Kidney tubule cell (primary cell): ENCODE measurements around the gene OR7D2.
"Not testable (repeated sequence)": the region's sequence is repeated elsewhere in the genome, so short reads cannot be mapped to it uniquely, and the experiment has no call there.

Experiments used
- DNase-seq: peaks from one replicate; pipeline ENCODE4 v3.0.0-alpha.2; 2018; ENCODE audit warnings: low spot score

The OR7D2 gene

DNA sequence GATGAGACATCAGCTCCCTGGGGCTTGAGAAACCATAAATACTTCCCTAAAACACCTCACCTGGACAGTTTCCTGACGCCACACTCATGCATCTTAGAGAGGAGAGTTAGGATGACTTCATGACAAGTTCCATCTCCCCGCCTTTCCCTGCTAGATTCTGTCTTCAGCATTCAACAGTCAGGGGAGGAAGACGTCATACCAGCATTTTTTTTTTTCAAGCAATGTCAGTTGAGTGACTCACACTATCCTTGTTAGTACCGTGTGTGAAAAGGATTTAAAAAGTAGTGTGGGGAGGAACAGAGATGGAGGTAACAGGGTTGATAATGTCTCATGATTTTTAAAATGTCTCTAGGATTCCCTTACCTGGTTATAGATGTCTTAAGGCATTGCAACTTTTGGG, at the start of gene OR7D2:
OR7D2 (plus strand) TSS at position 79 of the 400 bp plus-strand sequence. CDS start 6,803 bp downstream, outside the sequence.
- no peak for DNase-seq

DNA sequence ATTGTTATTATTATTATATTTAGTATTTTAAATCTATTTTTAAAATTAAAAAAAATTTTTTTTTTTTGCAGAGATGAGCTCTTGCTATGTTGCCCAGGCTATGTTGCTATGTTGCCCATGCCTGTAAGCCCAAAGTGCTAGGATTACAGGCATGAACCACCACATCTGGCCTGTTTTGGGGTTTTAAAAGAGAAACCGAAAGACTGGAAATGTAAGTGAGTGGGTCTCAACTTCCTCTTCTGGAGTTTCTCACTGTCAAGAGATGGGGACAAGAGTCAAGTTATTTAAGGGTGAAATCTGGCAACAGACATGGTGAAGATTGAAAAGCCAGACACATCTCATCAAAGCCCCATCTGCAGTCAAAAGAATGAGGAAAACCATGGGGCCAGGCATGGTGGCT, 47.8 kb upstream of the OR7D2 start:
- no peak for DNase-seq

DNA sequence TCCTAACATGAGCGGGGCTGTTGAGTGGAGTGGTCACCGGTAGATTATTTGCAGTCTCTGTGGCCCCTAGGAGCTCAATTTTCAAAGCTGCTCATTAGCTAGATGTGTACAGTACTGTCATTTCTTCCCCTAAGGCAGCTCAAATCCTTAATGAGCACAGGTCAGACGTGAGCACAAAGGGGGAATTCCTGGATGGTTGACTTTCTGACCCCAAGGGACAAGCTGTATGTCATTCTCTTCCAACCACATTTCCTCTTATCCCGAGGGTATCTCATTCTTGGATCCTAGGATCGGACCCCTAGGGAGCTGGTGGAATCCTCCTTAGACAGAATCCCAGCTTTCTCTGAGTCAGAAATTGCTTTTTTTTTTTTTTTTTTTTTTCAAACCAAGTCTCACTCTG, 46.4 kb upstream of the OR7D2 start:
- DNase-seq = no peak

DNA sequence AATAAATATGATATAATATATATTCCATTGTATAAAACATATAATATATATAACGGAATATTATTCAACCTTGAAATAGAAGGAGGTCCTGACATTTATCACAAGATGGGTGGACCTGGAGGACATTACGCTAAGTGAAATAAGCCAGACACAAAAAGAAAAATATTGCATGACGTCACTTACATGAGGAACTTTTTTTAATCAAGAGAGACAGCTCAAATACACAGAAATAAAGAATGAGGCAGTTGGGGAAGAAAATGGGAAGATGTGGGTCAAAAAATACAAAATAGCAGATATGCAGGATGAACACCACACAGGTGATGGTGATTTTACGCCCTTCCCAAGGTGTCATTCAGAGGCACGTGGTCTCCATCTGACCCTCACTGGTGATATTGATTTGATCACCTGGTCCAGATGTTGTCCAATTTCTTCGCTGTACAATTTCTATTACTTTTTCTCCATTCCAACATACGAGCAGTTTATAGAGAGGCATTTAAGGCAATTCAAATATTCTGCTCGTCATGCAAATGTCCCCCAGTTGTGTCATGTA, 39.1 kb upstream of the OR7D2 start:
- DNase-seq = no peak

DNA sequence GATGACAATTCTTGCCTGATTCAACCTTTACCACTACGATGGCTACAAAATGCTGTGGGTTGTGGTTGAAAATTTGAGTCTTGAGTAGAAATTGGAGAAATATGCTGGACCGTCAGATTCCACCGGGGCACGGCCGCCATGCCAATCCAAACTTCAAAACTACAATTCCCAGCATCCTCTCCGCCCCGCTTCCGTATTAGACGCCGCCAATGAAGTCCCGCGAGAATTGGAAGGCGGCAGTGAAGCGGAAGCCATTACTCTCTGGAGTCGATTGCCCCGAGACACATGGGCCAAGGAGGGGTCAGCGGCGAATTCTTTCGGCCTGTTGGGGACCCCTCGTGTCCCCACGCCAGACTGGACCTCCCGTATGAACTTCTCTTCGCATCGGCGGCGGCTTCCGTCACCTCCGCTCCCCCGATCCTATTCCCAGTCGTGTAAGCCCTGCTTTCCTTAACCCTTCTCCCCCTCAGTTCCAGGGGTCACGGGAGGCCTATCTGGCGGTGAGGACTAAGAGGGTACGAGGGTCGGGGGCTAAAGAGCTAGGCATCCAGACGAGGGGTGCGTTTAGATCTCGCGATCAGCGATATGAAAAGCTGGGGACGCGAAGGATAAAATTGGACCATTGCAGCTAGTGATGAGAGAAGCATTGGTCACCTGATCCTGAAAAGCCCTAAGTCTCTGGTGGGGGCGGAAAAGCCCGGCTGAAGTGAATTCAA, 38.5 kb upstream of the OR7D2 start, which contains the start of gene ZNF317:
ZNF317 (plus strand) TSS at position 239 of the 716 bp plus-strand sequence. CDS start 15,620 bp downstream, outside the sequence.
- peak; percentile 91 for DNase-seq

DNA sequence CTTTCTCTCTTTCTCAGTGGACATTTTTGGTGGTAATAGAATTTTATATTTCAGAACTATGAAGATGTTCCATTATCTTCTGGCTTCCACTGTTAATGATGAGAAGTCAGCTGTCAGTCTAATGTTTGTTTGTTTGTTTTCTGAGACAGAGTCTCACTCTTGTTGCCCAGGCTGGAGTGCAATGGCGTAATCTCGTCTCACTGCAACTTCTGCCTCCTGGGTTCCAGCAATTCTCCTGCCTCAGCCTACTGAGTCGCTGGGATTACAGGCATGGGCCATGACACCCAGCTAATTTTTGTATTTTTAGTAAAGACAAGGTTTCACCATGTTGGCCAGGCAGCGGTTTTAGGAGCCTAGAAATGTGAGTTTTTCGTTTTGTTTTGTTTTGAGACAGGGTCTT, 33.9 kb upstream of the OR7D2 start:
- DNase-seq = no peak

DNA sequence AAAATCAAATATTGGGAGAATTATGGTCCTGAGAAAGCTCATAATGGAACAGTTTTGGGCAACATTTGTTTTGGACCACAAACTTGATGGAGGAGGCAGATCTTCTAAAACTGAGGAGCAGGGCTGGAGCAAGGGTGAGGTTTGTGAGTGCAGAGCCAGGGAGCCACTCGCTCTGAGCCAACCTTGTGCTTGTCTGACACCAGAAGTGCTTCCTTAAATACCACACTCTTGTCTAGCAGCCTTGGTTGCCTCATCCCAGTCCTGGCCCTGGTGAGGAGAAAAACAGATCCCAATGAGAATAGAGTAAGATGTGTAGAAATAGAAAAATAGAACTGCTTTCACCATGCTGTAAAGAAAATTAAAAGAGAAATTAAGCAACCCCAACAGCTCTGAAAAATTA, 31.9 kb upstream of the OR7D2 start:
- DNase-seq = no peak

DNA sequence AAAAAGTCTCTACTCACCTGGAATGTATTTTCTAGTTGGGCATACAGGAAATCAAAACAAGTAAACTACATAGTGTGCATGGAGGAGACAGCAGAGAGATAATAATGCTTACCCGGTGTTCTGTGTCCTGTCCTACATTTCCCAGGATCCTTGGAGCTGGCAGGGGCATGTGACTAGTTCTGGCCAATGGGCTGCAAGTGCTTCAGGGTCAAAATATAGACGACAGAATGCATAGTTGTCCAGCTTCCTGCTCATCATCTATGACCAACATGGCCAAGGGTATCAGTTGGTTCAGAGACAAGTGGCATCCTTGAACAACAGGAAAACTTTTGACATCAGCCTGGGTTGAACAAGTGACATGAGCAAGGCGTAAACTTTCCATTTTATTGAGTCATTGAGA, 30.1 kb upstream of the OR7D2 start:
- DNase-seq = no peak

DNA sequence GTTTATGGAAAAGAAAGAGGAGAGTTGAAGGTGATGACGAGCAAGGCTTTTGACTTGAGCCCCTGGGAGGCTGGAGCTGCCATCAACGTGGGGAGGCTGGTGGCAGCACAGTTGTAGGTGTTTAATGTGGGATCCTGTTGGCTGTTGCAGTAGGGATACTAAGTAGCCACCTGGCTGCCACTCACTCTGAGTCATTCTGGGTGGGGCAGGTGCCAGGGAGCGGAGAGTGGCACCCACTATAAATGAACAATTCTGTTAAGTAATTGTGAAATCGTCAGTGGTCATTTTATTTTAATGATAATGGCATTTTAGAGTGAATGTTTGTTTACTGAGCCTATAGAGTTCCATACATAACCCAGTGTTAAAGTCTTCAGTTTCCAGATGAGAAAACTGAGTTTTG, 28.8 kb upstream of the OR7D2 start:
- no peak for DNase-seq

DNA sequence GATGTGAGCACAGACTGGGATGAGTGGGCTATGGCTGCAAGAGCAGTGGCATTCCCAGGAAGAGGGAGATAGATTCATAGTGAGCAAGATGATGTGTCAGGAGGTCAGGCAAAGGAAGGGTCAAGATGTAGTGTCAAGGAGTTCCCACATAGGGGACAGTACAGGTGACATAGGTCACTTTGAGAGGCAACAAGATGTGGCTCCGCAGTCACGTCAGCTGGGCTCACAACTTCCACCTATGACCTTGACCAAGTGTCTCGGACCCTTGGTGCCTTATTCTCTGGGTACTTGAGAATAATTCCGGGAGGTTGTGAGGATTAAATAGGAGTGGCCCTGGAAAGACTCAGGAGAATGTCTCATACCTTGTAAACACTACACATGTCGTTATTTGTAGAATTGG, 28.1 kb upstream of the OR7D2 start:
- no peak for DNase-seq

DNA sequence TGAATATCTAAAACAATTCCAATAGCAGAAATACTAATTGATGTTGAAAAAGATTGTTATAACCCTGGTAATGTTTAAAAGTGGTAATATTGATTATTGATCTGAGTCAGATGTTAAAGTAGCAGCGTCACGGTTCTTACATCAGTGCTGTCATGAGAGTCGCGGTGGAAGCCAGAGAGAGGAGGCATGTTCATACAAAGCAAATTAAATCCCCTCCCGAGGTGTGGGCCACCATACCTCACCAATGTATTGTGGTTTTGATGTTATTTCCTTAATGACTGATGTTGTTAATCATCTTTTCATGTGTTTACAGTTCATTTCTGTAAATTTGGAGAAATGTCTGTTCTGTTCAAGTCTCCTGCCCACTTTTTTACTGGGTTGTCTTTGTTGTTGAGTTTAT, 27.4 kb upstream of the OR7D2 start:
- no peak for DNase-seq

DNA sequence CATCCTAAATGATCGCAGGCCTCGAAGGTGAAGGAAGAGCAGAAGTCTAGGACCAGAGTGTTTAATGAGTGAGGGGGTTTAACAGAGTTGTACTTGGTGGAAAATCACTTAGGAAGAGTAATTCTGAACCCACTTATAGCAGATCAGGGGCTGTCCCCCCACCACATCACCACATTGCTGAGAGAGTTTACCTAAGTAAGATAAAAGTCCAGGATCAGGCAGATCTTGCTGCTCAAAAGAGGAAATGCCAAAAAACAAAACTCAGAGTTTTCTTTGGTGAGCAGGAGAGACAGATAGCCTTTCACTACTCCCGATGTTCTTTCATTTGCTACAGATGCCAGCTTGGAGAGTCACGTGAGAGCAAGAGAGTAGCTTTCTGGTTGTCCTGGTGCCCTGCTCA, 23.2 kb upstream of the OR7D2 start:
- DNase-seq = no peak

DNA sequence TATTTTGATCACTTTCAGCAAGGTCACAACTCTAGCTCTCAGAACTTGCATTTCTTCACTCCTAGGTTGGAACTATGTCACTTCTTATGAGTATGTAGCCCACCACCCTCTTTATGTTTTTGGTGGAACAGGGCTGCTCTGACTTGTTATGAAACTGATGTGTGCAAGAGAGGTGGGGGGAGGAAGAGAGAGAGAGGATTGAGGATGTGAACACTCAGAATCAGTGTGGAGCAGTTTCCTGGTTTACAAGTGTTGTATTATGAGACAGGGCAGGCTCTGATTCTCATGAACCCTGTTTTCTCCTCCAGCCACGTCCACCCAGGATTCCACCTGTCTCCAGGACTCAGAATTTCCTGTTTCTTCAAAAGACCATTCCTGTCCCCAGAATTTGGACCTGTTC, 22.5 kb upstream of the OR7D2 start:
- DNase-seq = no peak

DNA sequence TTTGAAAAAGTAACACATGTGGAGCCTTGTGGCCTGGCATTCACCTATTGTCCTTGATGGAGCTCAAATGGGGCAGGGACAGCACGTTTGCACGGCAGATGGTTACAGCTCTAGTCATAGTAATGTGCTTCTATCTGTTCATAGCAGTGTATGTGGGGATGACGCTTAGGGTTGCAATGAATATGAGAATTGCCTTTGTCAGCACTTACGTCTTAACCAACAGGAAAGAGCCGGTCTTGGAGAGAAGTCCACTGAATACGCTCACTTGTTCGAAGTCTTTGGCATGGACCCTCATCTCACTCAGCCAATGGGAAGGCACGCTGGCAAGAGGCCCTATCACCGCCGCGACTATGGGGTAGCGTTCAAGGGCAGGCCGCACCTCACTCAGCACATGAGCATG, 18.9 kb upstream of the OR7D2 start:
- no peak for DNase-seq

DNA sequence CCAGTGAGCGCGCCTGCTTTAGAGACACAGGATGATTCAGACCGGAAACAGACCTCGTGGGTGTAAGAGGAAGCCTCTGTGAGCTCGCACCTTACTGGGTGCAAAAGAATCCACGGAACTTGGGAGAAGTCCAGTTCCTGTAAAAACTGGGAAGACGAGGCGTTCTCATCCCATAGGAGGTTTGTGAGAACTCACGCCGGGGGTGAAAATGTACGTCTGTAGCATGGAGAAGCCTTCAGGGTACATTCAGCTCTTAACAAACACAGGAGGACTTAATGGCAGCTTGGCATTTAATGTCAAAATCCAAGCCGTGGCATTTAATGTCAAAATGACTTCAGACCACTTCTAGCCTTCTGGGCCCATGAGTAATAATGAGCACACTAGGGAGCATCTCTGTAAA, 17.4 kb upstream of the OR7D2 start:
- no peak for DNase-seq

DNA sequence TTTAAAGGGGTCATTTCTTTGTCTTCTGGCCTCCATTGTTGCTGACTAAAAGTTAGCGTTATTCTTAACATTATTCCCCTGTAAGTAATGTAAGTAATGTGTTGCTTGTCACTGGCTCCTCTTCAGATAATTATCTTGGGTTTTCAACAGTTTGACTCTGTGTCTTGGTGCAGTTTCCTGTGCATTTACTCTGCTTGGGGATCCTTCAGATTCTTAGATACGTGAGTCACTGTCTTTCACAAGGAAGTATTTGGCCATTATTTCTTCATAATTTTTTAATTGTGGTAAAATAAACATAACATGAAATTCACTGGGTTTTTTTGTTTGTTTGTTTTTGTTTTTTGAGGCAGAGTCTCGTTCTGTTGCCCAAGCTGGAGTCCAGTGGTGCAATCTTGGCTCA, 13.5 kb upstream of the OR7D2 start:
- DNase-seq = peak; percentile 19

DNA sequence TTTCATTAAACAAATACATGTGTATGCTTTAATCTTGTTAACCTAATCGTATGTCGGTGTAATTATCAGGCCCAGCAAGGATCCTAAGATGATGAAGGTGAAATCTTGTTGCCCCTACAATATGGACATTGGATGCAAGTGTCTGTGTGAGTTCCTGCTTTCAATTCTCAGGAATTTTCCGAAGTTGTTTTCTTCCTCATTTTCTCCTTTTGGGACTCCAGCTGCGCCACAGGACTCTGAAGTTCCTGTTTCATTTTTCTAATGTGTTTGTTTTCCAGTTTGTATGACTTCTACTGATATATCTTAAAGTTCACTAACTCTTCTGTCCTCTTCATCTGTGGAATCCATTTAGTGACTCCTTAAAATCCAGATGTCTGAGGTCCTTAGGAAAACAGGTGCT, 11.9 kb upstream of the OR7D2 start:
- no peak for DNase-seq

DNA sequence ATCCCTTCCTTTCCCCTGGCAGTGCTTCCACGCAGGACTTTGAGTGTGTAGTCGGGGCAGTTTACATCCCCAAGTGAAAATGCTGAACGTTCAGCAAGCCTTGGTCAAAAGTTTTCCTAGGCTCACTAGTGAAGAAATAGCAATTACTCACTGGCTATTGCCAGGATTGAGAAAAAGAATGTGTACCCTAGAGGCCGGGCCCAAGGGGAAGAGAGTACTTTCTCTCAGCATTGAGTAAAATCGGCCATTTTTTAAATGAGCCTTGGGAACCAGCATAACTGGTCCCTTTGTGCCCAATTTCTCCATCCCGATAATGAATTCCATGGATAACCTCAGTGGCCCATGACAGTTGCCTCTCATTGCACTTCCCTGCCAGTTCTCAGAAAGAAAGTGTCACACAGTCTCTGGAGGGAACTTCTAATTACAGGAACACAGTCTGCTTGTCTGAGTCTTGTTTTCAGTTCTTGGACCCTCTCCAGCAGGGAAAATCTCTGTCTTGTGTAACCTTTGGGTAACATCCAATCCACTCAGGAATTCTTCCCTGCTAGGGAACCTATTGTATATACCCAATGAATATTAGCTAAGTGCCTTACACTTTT, 7.3 kb upstream of the OR7D2 start:
- DNase-seq = no peak

DNA sequence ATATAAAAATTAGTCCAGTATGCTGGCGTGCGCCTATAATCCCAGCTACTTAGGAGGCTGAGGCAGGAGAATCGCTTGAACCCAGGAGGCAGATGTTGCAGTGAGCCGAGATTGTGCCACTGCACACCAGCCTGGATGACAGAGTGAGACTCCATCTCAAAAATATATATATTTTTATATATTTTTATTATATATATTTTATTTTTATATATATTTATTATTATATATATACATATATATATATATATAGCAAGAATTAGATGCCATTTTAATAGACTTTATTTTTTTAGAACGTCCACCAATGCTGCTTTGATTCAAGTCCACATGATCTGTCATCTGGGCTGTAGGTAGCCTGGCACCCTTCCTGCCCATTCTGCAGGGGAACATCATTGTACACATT, 3.5 kb upstream of the OR7D2 start:
- no peak for DNase-seq

DNA sequence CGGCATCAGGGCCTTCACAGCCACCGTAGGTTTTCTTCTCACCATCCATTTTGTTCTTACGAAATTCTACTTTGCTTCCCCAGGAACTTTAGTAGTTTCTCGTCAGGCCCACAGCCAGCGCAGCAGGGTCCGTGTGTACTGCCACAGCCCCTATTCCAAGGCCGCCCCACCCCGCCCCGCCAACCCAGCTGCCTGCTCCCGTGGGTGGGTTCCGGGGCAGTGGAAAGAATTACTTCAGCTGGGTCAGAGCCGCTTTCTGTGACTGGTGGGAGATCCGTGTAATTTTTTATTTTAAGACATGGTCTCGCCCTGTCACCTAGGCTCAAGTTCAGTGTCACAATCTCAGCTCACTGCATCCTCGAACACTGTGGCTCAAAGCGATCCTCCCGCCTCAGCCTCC, 4.2 kb downstream of the OR7D2 start:
- no peak for DNase-seq

DNA sequence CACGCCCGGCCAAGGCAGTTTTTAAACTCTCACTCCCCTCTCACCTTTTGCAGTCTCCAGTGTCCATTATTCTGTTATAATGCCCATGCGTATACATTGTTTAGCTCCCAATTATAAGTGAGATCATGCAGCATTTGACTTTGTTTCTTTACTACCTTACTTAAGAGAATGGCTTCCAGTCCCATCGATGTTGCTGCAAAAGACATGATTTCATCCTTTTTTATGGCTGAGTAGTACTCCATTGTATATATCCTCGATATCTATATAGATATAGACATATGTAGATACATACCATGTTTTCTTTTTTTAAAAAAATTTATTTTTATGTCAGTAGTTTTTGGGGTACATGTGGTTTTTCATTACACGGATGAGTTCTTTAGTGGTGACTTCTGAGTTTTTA, 8.4 kb downstream of the OR7D2 start:
- DNase-seq = no peak

DNA sequence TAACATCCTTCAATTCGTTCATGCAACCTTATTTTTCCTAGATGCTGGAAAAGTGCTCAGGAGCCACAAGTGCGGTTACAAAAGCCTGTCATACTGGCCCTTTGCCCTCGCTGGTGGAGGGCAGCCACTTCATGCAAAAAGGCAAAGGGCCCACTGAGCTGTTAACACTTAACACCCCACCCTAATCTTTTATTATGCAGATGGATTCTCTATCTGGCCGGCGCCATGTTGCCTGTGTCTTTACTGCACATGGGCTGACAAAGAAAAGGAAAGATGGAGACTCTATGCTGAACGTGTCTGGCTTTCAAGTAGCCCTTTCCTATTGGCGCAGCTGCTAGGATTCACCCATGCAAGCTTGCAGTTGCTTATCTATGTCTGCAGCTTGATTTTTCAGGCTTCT, 10.8 kb downstream of the OR7D2 start:
- no peak for DNase-seq

DNA sequence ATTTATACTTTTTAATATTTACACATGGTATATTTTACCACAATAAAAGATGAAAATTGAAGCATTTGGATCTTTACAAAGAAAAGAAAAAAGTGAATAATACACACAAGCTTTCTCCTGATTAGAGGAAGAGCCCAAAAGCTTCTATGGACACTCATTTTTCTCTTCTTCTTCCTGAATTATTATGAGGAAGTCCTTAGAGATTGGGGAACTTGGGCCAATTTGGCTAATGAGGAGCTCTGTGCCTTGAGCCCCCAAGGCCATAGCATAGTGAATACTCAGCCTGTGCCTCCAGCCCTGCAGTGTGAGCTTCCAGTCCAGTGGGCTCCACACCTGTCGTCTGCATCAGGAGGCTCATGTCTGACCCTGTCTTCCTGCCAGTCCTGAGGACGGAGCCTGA, 19.3 kb downstream of the OR7D2 start:
- not testable (repeated sequence) for DNase-seq
